GM23248 (cell line): ENCODE data around the gene TEX51.

Experiments used
- EZH2 ChIP-seq: fragments of 200-600 bp; sonication (generic); IDR thresholded peaks from 2 replicates; pipeline ENCODE4 v1.6.1; 2018; ENCODE audit warnings: antibody characterized with exemption, mild to moderate bottlenecking; ENCODE audit not compliant: insufficient read depth, poor library complexity, severe bottlenecking
- EZH2phosphoT487 ChIP-seq: fragments of 200-600 bp; sonication (generic); IDR thresholded peaks from 2 replicates; pipeline ENCODE4 v1.6.1; 2018; ENCODE audit warnings: antibody characterized with exemption, moderate library complexity, mild to moderate bottlenecking, low read depth; ENCODE audit not compliant: insufficient read depth

- no peak for TF ChIP-seq EZH2
- no peak for TF ChIP-seq EZH2phosphoT487
Observed at GRCh38 chr2:126851756-126852155, 46.9 kb upstream of the TEX51 start.
